Aorta (tissue), 5 donors: ENCODE measurements around the gene ALK. TPM values are rescaled to one million over a fixed set of nuclear protein-coding genes. Genes with fewer than 3 reads are reported as not detected.

Experiments
- ATAC-seq: fragments of 200-7000 bp; cut with Tn5 transposase; one replicate; pipeline ENCODE4 v1.9.1; 2022; ENCODE audit warnings: moderate library complexity; ENCODE audit not compliant: low FRiP score
- DNase-seq, 2 donors: peaks; one replicate each; pipeline ENCODE4 v3.0.0-alpha.2; 2020
- H3K27ac ChIP-seq, 2 donors: one replicate each; pipeline ENCODE4 v1.5.1; 2013; ENCODE audit warnings: low read length in 2 of 2, mild to moderate bottlenecking in 2 of 2, moderate library complexity in 2 of 2, control low read depth in 1 of 2, inconsistent platforms in 1 of 2, low read depth in 1 of 2
- H3K27me3 ChIP-seq, 2 donors: one replicate each; pipeline ENCODE4 v1.6.1; 2013; ENCODE audit warnings: control low read depth in 1 of 2, low read length in 1 of 2, mild to moderate bottlenecking in 1 of 2, moderate library complexity in 1 of 2; ENCODE audit not compliant: insufficient read depth in 2 of 2, control insufficient read depth in 1 of 2
- H3K36me3 ChIP-seq, 2 donors: one replicate each; pipeline ENCODE4 v1.6.1; 2013; ENCODE audit warnings: control low read depth in 1 of 2, low read length in 1 of 2, mild to moderate bottlenecking in 1 of 2; ENCODE audit not compliant: insufficient read depth in 2 of 2, control insufficient read depth in 1 of 2
- H3K4me1 ChIP-seq, 2 donors: one replicate each; pipeline ENCODE4 v1.6.1; 2013; ENCODE audit warnings: low read length in 2 of 2, control low read depth in 1 of 2, mild to moderate bottlenecking in 1 of 2, moderate library complexity in 1 of 2; ENCODE audit not compliant: insufficient read depth in 2 of 2, control insufficient read depth in 1 of 2
- H3K4me3 ChIP-seq, 2 donors: one replicate each; pipeline ENCODE4 v1.5.1; 2013; ENCODE audit warnings: low read length in 2 of 2, control low read depth in 1 of 2, mild to moderate bottlenecking in 1 of 2
- H3K9me3 ChIP-seq: one replicate; pipeline ENCODE4 v1.6.1; 2013; ENCODE audit warnings: mild to moderate bottlenecking, low read length; ENCODE audit not compliant: control insufficient read depth
- WGBS, 2 donors: extraction: QIAGEN DNeasy Blood & Tissue Kit; methylation state at CpG; one replicate each; pipeline ENCODE4 v1.1.7; 2013; 5-methylcytosine and 5-hydroxymethylcytosine counted together
- intact Hi-C, 2 donors: fragments of 100-400 bp; cut with DNase I; formaldehyde crosslinking; loops; one replicate each; pipeline versions ENCODE4 v1.14.2 to v1.15.0; 2022
- polyA plus RNA-seq, 2 donors: library from polyadenylated mRNA; stranded (reverse); fragments of 200-250 nt; gene quantifications; one replicate each; pipeline ENCODE4 v1.2.3, GENCODE V29; 2013
- total RNA-seq, 2 donors: library from RNA; stranded (reverse); fragmentation: NEBNext Ultra II Directional; extraction: Animal tissue kit (Norgen Biotek cat#: 25700); gene quantifications; one replicate each; pipeline ENCODE4 v1.2.1, GENCODE V29; 2021
- donor health status: healthy with polysubstance abuse.
- donor health status: Bipolar disorder and iron deficiency.
- donor health status: DM: no; HTN: no; CAD: no.
- donor health status: DM: no; HTN: no; CAD: no.
- donor health status: DM: yes; HTN: yes; CAD: no.

The ALK gene
- total and polyA plus RNA-seq, 4 donors, result 0.13 to 0.30 TPM; not detected in 2

DNA sequence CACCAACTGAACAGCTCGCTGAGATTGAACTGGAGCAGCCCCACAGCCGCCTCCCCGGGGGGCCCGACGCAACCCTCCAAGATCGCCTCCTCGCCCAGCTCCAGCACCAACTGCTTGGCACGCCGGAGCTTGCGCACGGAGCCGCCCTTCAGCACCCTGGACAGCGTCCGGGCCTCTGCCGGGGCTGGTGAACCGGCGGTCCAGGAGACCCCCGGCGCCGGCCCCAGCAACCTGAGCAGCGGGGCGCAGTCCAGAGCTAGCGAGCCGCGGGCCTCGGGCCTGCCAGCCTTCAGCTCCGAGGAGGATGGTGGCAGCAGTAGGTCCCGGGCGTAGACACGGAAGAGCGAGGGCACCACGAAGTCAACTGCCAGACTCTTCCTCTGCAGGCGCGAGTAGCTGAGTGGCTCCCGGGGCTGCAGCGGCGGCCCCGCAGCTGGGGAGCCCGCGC lies 1.2 kb downstream of the ALK start:
- H3K9me3 ChIP-seq, result no peaks in the 10 kb centered on the region
- H3K36me3 ChIP-seq, result no peaks in the 10 kb centered on the region
- no peak overlapping the region for H3K27ac ChIP-seq
- H3K4me1 ChIP-seq, result no peaks in the 10 kb centered on the region
- no peak overlapping the region for H3K4me3 ChIP-seq
- peaks cover 0 to 3% of the 10 kb centered on the region in 2 donors for H3K27me3 ChIP-seq
- DNase-seq, result peak; percentile 51 to 87
- intact Hi-C loops, result no loop called here
- WGBS, 2 donors, result 1 to 2% methylated on average over 40 of the region's 40 CpGs
- peak; percentile 65 for ATAC-seq

GRCh38 chr2:29918941-29919340 lies 2.4 kb downstream of the ALK start:
- DNase-seq, result no peak
- no peaks in the 10 kb centered on the region for H3K36me3 ChIP-seq
- intact Hi-C loops, result no loop called here
- H3K27me3 ChIP-seq, result peaks cover 0 to 3% of the 10 kb centered on the region in 2 donors
- WGBS, 2 donors, result 37 to 56% methylated on average over 3 of the region's 3 CpGs
- no peak overlapping the region for H3K4me3 ChIP-seq
- H3K9me3 ChIP-seq, result no peaks in the 10 kb centered on the region
- ATAC-seq, result no peak
- no peak overlapping the region for H3K27ac ChIP-seq
- no peaks in the 10 kb centered on the region for H3K4me1 ChIP-seq

DNA sequence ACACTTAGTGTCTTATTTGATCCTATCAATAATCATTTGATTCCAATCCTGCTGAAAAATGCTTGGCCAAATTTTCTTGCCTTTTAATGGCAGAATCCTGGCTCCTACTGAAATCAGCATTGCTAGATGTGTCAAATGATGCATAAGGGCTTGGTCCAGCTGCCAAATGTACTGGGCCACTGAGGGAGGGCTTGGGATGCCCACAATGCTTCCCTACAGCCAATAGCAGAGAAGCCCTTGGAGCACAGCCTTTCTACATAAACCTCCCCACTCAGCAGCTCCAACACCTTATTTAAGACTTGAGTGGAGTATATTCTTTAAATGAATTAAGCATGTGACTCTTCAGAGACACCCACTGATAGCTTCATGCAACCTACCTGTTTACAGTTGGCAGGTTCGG lies 3.6 kb downstream of the ALK start:
- intact Hi-C loops, result no loop called here

DNA sequence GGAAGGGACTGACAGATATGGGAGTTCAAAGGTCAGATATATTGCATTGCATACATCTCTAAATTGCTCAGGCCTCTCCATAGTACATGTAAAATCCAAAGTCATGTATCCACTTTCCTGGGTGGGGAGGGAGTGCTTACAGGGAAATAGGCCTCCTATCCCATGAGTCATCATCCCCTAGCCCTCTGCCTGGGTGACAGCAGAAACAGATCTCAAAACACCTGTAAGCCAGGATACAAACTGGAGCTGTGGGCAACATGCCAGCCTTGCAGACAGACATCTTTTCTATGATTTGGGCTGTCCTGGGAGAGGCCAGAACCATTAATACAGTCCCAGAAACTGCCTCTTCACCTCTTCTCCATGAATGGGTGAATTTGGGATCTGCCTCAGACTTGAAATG lies 4.8 kb downstream of the ALK start:
- DNase-seq (no peak), ATAC-seq (no peak)
- intact Hi-C loops, result no loop called here
- Histone ChIP-seq H3K4me3 (no peak overlapping the region), H3K27ac (no peak overlapping the region), H3K9me3 (no peaks in the 10 kb centered on the region), H3K27me3 (peaks cover 0 to 3% of the 10 kb centered on the region in 2 donors), H3K4me1 (no peaks in the 10 kb centered on the region), H3K36me3 (no peaks in the 10 kb centered on the region)

More for the DNA sequence above, 3.6 kb downstream of the ALK start:
- ATAC-seq, result no peak
- Histone ChIP-seq H3K27ac (no peak overlapping the region), H3K4me1 (no peaks in the 10 kb centered on the region), H3K36me3 (no peaks in the 10 kb centered on the region), H3K9me3 (no peaks in the 10 kb centered on the region), H3K4me3 (no peak overlapping the region), H3K27me3 (peaks cover 0 to 3% of the 10 kb centered on the region in 2 donors)
- no peak for DNase-seq
- 77 to 81% methylated on average over 1 of the region's 1 CpG for WGBS, 2 donors

- WGBS, 2 donors, result 62 to 64% methylated on average over 1 of the region's 1 CpG
- Histone ChIP-seq H3K27ac (no peak overlapping the region), H3K9me3 (peaks cover 3% of the 10 kb centered on the region), H3K27me3 (no peaks in the 10 kb centered on the region), H3K4me1 (no peaks in the 10 kb centered on the region), H3K36me3 (no peaks in the 10 kb centered on the region), H3K4me3 (no peak overlapping the region)
- ATAC-seq, result no peak
- no peak for DNase-seq
- intact Hi-C loops, result no loop called here
Measured at GRCh38 chr2:29910960-29911359, 10.4 kb downstream of the ALK start.

DNA sequence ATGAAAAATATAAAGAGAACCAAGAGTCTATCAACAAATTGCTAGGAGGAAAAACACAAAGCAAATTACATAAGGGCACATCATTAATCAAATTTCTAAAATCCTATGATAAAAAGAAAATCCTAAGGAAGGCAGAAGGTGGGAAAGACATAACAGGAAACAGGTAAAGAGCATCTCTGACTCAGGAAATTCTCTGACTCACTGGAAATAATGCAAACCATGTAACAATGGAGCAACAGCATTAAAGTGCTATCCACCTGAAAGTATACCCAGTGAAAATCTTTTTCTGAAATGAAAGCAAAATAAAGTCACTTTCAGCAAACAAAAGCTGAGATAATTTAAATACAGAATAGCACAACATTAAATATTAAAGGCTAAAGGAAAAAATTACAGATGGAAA lies 10.9 kb downstream of the ALK start:
- H3K4me3 ChIP-seq, result no peak overlapping the region
- no peak for DNase-seq
- no peaks in the 10 kb centered on the region for H3K4me1 ChIP-seq
- H3K36me3 ChIP-seq, result no peaks in the 10 kb centered on the region
- intact Hi-C loops, result no loop called here
- peaks cover 3% of the 10 kb centered on the region for H3K9me3 ChIP-seq
- no peak for ATAC-seq
- no peak overlapping the region for H3K27ac ChIP-seq
- no peaks in the 10 kb centered on the region for H3K27me3 ChIP-seq

DNA sequence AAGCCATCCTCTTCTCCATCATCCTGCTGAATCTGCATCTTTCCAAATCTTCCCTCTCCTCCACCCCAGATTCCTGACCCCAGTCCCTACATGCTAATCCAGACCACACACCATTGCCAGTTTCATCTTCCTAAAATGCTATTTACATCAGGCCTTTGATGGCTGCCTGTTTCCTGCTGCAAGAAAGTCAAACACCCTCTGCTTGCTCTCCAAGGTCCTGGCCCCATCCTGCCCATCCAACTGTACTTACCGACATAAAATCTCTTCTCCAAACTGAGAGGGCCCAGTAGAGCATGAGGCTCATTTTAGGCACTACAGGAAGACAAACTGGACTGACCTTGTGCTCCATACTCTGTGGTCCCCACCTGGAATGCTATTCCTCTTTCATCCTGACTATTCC lies 19.0 kb downstream of the ALK start:
- Histone ChIP-seq H3K9me3 (no peaks in the 10 kb centered on the region), H3K27ac (no peak overlapping the region), H3K36me3 (no peaks in the 10 kb centered on the region), H3K4me3 (no peak overlapping the region), H3K4me1 (no peaks in the 10 kb centered on the region), H3K27me3 (no peaks in the 10 kb centered on the region)
- DNase-seq, result no peak
- no peak for ATAC-seq
- intact Hi-C loops, result no loop called here
- 27 to 29% methylated on average over 1 of the region's 1 CpG for WGBS, 2 donors

DNA sequence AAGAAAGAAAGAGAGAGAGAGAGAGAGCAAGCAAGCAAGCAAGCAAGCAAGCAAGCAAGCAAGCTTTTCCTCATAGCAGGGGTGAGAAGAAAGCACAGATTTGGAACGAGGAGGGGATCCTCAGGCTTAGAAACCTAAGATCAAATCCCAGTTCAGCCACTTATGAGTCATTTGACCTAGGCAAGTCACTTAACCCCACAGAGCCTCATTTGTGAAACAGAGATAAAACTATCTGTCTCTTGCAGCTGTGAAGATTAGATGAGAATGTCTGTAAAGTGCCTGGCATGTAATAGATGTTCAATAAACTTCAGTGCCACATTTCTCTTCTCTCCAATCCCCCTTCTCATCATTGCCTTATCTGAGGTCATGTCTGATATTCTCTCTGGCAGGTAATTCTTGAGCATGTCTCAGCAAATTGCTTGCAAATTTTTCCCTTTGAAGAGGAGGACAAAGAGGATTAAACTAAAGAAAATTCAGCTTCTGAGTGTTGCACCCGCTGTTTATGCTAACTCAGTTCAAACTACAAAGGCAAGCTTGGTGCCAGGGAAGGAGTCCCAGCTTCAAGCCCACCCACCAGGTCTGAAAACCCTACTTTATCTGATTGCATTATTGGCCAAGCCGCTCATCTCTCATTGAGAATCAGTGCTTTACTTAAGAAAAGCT lies 20.3 kb downstream of the ALK start:
- 27 to 29% methylated on average over 3 of the region's 3 CpGs for WGBS, 2 donors
- H3K36me3 ChIP-seq, result no peaks in the 10 kb centered on the region
- no peaks in the 10 kb centered on the region for H3K4me1 ChIP-seq

GRCh38 chr2:29898999-29899398 lies 22.4 kb downstream of the ALK start:
- H3K4me1 ChIP-seq, result no peaks in the 10 kb centered on the region
- intact Hi-C loops, result no loop called here
- WGBS, 2 donors, result 26 to 29% methylated on average over 5 of the region's 5 CpGs
- ATAC-seq, result no peak
- no peak overlapping the region for H3K27ac ChIP-seq
- no peaks in the 10 kb centered on the region for H3K36me3 ChIP-seq
- H3K27me3 ChIP-seq, result peaks cover 0 to 2% of the 10 kb centered on the region in 2 donors
- DNase-seq, result no peak
- H3K9me3 ChIP-seq, result no peaks in the 10 kb centered on the region
- H3K4me3 ChIP-seq, result no peak overlapping the region

More for the DNA sequence above, 20.3 kb downstream of the ALK start:
- no peak overlapping the region for H3K27ac ChIP-seq
- H3K27me3 ChIP-seq, result no peaks in the 10 kb centered on the region
- ATAC-seq (no peak), DNase-seq (no peak)
- no peak overlapping the region for H3K4me3 ChIP-seq
- intact Hi-C loops, result no loop called here
- H3K9me3 ChIP-seq, result no peaks in the 10 kb centered on the region
